ENCODE measurements around the gene ZNF541.

Gene ZNF541

DNA sequence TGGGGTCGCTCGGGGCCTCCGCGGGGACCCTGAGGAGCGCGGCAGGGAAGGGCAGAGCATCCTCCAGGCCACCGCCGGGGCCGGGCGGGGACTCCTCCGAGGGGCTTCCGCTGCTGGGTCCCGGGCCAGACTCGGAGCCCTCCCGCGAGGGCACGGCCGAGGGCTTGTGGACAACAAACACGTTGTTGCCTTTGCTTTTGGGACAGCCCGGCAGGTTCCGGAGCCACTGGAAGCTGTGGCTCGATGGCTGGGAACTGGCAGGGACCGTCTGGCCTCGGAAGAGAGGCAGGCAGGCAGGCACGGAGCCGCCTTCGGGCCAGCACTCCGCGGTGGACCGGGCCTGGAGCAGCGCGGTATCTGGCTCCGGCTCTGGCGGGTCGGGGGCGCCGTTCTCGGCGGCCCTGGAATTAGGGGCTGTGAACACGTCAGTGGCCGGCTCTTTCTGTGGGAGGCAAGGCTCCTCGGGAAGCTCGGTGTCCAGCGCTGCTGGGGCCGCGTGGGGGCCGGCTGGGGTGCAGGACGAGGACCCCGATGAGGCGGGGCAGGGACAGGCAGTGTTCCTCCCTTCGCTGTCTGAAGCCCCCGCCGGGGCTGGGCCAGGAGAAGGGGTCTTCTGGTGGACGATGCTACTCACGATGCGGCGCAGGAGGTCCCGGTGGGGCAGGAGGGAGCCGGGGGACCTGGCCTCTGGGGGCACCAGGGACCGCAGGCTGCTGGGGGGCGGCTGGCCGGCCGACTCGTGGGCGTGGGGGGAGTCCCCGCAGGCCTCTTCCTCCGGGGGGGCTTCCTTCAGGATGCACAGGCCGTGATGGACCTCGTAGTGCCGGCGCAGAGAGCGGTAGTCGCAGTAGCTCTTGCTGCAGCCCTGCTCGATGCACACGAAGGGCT, 27.6 kb downstream of the ZNF541 start:
- peak; percentile 53 for DNase-seq

DNA sequence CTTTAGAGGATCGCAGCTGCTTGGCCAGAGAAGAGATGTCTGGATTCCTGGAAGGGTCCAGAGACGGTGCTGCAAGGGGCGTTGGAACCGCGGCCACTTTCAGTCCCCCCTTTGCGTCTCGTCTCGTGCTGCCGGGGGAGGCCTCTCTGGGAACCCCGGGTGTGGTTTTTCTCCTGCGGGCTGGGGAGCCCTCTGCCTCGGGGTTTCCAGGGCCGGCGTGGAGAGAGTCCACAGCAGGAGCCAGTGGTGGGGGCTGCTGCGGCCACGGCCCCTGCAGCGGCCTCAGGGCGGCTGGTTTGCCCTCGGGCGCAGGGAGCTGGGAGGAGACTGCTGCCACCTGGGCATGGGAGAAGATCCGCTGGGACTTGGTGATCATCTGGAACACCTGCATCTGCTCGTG, 28.5 kb downstream of the ZNF541 start:
- DNase-seq: no peak

DNA sequence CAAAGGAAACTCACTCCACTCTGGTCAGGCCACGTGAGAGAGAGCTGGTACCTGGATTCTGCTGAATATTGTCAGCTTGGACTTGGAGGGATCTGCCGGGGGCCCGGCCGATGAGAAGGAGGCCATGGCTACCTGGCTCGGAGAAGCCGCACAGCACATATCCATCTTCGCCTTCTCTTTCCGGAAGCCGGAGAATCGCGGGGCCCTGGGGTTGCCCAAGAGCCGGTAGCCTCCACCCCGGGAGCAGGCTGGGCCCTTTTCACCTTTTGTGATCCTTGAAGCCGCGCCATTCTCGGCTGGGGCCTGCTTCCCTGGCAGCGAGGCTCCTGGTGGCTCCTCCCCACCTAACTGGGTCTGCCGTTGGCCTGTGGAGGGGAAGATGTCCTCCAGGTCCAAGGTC, 28.9 kb downstream of the ZNF541 start:
- DNase-seq: no peak

DNA sequence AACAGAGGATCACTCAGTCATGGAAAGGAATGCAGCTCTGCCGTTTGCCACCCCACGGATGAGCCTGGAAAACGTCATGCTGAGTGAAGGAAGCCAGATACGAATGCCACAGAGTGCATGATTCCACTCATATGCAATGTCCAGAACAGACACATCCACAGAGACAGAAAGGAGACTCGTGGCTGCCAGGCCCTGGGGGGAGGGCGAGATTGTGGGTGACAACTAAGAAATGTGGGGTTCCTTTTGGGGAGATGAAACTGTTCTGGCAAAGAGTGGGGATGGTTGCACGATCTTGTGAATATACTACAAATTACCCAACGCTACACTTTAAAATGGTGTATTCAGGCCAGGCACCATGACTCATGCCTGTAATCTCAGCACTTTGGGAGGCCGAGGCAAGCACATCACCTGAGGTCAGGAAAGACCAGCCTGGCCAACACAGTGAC, 30.9 kb downstream of the ZNF541 start:
- no peak for DNase-seq

DNA sequence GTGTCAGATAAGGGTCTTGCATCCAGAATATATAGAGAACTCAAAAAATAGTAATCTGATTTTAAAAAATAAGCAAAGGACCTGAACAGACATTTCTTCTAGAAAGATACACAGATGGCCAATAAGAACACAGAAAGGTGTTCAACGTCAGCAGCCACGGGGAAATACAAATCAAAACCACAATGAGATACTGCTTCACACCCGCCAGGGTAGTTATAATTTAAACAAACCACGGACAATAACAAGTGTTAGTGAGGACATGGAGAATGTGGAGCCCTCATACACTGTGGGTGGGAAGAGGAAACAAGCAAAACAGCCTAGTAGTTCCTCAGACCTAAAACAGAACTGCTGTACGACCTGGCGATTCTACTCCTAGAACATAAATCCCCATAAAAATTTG, 31.4 kb downstream of the ZNF541 start:
- DNase-seq: no peak

DNA sequence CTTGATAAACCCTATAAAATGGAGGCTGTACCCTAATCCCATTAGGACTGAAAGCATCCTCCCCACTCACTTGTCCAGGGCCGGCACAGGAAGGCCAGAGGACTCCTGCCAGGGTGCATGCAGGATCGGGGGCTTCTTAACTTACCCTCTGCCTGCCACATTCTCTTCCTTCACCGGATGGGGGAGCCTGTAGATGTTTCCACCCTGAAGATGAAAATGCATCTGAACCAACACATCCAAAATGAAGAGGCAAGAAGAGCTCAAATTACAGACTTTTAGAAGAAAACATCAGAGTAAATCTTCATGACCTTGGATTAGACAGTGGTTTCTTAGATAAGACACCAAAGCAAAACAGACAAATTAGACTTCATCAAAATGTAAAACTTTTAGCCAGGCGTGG, 32.2 kb downstream of the ZNF541 start:
- no peak for DNase-seq

DNA sequence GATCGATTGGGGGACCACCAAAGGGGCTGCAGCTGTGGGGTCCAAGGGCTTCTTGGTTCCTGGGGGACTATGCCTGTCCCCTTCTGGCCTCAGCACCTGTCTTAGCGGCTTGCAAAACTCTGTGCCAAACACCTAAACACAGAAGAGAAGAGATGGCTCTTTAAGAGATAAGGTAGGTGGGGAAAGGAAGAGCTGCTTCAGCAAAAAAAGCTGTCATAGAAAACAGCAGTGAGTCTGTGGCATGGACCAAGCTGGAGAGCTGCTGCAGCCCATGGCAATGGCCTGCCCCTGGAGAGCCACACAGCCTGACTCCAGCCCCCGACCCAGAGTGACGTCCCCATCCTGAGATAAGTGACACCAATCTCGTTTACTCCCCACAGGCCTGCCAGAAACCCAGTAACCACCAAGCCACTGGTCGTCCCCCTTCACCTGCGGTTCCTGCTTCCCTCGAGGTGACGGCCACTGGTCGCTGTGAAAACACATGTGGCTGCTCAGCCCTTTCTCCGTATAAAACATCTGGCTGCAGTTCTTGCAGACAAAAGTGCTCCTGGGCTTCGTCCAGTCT, 33.1 kb downstream of the ZNF541 start:
- no peak for DNase-seq

DNA sequence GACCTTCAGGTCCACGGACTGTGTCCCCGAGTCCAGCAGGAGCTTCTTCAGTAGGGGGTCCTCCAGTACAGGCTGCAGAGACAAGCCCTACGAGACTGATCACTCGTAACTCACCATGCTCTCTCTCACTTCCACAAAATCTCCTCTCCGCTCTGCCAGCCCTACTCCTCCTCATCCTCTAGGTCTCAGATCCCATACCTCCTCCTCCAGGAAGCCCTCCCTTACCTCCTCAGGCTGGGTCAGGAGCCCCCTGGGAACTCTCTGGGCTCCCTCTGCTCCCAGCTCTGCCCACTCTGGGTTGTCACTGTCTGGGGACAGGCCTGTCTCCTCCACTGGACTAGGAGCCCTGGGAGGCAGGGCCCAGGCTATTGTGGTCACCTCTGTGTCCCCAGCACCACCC, 34.1 kb downstream of the ZNF541 start:
- DNase-seq: no peak

DNA sequence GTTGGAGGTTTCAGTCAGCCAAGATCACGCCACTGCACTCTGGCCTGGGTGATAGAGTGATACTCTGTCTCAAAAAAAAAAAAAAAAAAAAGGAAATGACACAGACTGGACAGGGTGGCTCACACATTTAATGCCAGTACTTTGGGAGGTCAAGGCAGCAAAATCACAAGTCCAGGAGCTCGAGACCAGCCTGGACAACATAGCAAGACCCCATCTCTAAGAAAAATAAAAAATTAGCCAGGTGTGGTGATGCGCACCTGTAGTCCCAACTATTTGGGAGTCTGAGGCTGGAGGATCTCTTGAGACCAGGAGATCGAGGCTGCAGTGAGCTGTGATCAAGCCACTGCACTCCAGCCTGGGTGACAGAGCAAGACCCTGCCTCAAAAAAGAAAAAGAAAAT, 35.5 kb downstream of the ZNF541 start:
- DNase-seq: no peak

DNA sequence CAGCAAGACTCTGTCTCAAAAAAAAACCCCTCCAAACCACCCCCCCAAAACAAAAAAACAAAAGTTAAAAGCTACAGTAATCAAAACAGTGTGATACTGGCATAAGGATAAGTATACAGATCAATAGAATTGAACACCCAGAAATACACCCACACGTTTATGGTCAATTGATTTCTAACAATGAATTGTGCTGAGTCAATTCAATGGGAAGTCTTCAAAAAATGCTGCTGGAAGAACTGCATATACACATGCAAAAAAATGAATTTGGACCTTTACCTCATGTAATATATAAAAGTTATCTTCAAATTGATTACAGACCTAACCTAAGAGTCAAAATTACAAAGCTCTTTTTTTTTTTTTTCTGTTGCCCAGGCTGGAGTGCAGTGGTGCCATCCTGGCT, 38.3 kb downstream of the ZNF541 start:
- DNase-seq: no peak

DNA sequence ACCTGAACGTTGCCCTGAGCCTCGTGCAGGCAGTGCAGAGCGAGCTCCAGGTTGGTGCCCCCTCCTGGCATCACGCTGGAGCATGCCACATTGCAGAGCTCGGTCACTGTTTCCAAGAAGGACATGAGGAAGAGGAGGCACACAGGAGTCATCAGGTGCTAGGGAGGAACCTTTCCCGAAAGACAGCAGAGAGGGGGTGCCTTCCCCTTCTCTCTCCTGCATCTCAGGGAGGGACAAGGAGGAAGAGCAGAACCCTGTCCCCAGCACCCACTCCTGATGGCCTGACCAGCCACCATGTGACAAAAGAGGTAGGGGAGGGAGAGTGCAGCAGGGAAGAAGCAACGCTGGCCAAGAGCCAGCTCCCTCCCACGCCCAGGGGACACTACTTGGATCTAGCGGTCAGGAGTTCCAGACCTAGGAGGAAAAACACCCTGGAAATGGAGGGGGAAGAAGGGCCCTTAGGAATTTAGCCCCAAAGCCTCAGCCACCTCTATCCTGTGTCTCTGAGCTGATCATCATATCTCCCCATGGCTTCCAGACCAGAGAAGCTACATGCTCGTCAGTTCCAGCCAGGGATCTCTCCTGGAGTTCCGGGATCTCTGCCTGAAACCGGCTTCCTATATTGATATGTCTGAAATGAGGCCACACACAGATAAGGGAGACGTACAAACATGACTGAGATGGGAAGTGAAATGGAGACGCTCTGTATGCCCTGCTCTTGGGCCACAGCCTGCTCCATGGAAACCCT, 41.1 kb downstream of the ZNF541 start:
- no peak for DNase-seq

DNA sequence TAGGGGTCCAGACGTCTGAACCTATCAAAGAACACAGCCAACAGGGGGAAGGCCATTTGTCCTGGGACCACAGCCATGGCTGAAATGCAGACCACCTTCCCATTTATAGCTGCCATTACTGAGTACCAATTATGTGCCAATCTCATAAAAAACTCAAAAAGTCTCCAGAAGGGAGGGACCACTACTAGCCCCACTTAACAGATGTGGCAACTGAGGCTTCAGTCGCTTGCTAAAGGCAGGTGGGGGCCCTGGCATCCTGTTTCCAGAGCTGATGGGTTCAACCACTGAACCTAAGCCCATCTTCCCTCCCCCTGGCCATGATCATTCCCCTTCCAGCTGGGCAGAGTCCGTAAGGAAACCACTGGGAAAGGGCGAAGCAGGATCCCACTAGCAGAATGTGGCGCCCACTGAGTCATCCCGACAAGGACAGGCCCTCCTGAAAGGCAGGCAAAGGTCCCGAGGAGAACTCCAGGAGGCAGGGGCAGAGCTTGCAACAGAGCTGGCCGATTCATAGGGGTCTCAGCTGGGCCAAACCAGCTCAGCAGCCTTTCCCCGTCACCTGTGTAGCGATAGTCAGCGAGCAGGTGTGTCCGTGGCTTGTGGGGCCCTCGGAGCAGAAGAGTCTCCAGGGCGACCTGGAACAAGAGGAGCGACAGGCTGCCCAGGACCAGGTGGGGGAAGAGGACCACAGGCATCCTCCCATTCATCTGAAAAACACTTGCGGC, 43.8 kb downstream of the ZNF541 start:
- no peak for DNase-seq

DNA sequence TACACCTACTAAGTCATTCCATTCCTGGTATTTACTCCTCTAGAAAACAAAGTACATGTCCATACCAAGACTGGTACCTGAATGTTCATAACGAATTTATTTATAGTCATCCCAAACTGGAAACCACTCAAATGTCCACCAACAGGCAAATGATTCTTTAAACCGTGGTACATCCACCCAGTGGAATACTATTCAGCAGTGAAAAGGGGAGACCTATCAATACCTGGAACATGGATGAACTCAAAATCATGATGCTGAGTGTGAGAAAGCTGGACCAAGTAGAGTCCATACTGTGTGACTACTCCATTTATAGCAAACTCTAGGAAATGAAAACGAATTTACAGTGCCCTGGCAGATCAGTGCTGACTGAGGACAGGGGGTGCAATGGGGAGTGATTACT, 46.1 kb downstream of the ZNF541 start:
- no peak for DNase-seq

DNA sequence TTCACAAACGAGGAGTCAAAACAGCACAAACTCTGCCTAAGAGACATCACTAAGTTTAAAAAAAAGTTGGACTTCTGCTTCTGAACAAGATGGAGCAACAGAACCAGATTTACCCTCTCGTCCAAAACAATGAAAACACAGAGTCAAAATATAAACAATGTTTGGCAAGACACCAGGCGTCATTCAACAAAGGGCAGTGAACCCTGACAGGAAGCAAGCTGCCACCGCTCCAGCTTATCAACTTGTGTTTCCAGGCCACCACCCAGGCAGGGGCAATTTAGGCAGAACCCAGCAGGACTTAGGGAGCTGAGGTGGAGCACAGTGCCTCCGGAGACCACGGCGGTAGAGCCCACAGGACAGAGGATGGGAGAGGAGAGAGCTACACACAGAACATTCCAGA, 49.5 kb downstream of the ZNF541 start:
- no peak for DNase-seq

Measured in right kidney (tissue), 1 donor.